GM18951 (cell line): Measurements from ENCODE around the gene TEKT1.
"Not testable (repeated sequence)": the region's sequence is repeated elsewhere in the genome, so short reads cannot be mapped to it uniquely, and the experiment has no call there.

Source experiments
- POLR2A ChIP-seq: IDR thresholded peaks from 4 replicates; pipeline ENCODE4 v1.6.1; 2011; ENCODE audit warnings: mild to moderate bottlenecking; ENCODE audit not compliant: insufficient read length, insufficient read depth; ENCODE audit errors: extremely low read depth
- in situ Hi-C: fragments of 300-500 bp; cut with MboI; formaldehyde crosslinking; loops from one replicate; pipeline ENCODE4 v1.12.0; 2022; ENCODE audit warnings: low sequenced_read_pairs, mixed read lengths, inconsistent platforms; ENCODE audit not compliant: unreplicated experiment

Gene TEKT1

DNA sequence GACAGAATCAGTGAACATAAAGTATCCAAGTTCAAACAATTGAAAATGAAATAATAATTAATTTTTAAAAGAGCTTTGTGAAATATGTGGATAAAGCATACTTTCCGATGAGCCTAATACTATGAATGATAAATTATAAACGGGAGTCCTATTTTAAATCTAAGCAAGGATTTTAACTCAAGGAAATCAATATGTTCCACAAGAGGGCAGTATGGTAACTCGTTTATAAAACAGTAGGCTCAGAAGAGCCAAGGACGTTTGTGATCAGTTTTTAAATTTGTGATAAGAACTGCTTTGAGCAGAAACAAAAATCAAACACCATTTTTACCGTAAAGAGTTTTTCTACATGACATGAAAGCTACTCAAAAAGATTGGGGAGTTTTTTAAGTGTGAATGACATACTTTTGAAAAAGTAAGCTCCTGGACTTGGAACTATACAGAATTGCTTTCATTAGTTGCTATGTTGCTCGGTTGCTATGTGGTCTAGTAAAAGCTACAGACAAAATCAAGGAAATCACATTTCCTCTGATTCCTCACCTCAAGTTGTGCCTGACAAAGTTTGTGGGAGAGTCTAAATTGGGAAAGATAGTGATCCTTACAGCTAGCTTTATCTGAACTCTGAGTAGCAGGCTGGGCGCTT lies 11.8 kb upstream of the TEKT1 start:
- in situ Hi-C loops, result no loop called here
- no peak for TF ChIP-seq POLR2A

DNA sequence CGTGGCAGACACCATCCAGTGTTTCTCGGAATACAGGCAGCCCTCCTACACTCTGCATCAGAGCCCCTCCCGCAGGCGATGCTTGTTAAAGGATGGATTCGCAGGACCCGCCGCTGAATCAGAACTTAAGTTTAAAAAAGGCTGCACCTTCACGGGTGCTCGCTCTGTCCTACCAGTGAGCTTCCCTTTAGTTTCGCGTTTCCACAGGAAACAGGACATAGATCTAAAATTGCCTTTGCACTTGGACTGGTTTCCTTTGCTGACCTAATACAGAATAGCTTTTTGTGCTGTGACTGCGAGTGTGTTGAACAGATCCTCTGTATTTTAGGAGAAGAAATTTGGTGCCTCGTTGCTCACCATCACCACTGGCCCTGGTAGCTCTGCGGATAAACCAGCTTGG lies 10.2 kb upstream of the TEKT1 start:
- in situ Hi-C loops, result not testable (repeated sequence)

DNA sequence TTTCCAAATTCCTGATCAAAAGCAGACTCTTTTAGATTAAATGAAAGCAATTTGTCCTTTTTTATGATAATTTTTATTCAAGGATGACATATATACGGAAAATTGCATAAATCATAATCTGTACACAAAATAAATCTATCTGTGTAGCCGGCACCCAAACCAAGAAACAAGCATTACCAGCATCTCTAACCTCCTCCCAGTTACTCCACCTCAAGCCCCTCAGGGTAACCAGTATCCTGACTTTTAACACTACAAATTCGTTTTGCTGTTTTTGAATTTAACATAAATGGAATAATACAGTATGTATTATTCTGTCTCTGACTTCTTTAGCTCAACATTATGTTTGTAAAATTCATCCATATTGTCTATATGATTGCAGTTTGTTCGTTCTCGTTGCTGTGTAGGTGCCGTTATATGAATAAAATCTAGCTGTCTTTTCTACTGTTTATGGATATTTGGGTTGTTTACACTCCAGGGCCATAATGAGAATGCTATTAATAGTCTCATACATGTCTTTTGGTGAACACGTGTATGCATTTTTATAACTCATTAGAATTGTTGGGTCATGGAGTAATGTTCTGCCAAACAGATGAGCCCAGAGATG lies 1.0 kb downstream of the TEKT1 start:
- no peak for TF ChIP-seq POLR2A

DNA sequence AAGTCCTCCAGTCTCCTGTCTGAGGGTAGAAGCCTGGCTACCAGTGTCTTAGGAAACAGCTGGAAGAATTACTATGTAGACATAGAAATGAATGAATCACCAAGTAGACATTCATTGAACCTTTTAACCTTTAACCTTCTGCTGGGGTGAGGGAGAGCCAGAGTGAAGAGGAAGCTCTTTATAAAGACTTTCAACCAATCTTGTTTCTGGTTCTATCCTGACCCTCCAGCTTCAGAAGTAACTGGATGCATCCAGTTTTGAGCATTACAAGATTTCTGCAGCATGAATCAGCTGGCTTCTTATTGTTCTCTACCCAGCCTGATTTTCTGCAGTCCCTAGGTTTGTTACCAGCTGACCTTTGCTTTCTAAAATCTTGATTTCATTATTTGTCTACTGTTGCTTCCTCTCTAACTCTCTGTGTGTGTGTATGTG lies 8.5 kb downstream of the TEKT1 start:
- in situ Hi-C loops, result no loop called here
- no peak for TF ChIP-seq POLR2A

More for the DNA sequence above, 1.0 kb downstream of the TEKT1 start:
- in situ Hi-C loops, result no loop called here

DNA sequence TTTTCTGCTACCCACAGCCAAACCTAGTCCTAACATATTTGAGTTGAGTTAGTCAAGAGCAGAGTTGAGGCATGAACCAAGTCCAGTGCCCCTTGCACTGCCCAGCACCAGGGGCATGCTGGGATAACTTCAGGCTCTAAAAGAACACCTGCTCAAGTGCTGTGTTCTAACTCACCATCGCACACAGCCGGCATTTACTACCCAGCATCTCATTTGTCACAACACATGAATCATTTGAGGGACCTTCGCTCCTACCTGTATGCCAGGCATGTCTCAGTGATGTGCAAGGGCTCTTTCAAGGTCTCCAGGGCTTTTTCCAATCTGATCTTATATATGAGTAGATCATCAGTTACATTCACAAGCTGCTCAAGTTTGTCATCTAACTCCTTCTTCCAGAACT lies 12.6 kb downstream of the TEKT1 start:
- in situ Hi-C loops, result no loop called here
- TF ChIP-seq POLR2A, result no peak

DNA sequence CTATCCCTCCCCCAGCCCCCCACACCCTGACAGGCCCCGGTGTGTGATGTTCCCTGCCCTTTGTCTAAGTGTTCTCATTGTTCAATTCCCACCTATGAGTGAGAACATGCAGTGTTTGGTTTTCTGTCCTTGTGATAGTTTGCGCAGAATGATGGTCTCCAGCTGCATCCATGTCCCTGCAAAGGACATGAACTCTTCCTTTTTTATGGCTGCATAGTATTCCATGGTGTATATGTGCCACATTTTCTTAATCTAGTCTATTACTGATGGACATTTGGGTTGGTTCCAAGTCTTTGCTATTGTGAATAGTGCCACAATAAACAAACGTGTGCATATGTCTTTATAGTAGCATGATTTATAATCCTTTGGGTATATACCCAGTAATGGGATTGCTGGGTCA lies 15.2 kb downstream of the TEKT1 start:
- in situ Hi-C loops, result not testable (repeated sequence)

DNA sequence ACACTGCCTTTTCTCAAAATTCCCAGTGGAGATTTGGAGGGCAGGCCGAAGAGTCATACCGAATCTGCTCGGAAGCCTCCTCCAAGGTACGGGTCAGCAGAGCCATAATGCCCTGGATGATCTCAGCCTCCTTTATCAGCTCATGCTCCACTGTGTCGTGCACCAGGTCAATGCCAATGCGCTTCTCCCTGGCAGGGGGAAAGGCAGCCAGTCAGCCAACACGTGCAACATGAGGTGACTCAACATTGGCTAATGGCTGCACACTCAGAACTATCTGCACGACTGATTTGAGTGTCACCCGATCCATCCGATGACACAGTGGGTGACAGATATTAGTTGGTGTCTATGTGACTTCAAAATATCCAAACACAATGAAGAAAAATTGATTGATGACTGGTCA lies 15.8 kb downstream of the TEKT1 start:
- no peak for TF ChIP-seq POLR2A
- in situ Hi-C loops, result no loop called here

DNA sequence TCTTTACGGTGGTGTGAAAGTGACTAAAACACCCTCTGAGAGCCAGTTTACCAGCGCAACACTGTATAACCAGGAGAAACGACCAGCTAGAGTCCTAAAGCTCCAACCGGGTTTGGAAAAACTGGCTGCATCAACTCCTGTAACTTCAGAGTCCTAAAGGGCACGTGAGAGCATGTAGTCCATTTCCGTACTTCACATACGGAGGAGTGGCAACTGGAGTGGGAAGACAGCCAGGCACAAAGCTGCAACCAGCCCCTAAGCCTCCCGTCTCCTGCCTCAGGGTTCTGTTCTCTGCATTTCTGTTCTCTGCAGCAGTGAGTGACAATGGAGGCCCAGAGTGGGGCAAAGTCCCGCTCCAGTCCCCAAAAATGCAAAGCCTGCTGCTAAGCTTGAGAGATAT lies 19.2 kb downstream of the TEKT1 start:
- TF ChIP-seq POLR2A, result no peak
- in situ Hi-C loops, result no loop called here

DNA sequence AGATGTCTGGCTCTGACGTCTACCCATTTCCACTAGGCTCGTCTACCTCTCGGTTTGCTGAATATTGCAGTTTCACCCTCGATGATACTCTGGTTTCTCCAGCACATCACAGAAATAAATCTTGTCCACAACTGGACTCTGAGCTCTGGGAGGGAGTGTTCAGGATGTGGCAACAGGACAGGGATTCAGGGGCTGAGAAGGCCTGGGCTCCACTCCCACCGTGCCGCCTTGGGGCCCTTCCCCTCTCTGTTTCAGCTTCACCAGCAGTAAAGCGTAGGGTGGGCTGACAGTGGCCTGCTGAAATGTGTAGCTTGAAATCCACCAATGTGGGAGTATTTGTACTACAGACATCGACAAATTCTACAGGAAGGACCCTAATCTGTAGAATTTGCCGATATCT lies 20.0 kb downstream of the TEKT1 start:
- TF ChIP-seq POLR2A, result no peak

DNA sequence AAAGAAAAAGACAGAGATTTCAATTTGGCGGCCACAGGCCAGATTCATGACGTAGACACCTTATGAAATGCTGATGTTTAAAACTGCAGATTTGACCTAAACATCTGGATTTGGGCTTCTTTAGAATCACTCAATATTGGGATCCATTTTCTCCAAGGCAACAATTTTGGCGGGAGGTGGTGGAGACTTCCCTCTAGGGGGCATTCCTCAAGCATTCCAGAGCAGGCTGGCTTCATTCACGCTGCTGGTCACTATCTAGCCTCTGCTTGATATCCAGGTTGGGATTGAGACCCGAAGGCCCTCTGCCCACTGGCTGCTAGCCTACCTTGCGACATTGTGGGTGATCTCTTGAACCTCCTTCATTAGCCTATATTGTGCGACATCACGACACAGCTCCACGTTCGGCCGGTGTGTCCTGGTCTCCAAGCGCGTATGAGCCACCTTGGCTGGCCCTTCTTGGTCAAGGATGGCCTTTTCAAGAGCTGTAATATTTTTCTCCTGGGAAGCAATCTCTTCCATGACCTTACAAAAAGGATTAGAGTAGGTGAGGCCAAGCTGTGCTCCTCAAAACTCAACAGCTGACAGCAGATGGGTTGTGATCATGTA lies 31.0 kb downstream of the TEKT1 start:
- TF ChIP-seq POLR2A, result no peak
- in situ Hi-C loops, result no loop called here

More for the DNA sequence above, 20.0 kb downstream of the TEKT1 start:
- in situ Hi-C loops, result no loop called here

DNA sequence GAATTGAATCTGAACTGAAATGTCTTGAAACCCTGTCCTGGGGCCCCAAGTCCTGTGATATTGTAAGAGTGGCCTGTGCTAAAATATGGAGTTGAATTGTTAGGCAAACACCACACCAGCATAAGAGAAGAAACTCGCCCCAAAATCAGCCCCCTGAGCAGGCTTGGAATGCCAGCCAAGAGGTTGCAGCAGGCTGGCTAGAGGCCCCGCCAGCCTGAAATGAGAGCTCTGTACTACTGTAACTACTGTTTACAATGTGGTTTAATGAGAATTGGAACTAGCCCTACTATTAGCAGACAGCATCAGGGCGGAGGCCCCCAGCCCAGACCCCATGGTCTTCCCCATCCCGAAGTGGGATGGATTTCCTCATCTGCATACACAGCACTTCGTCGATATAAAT lies 31.8 kb downstream of the TEKT1 start:
- in situ Hi-C loops, result no loop called here
- no peak for TF ChIP-seq POLR2A

DNA sequence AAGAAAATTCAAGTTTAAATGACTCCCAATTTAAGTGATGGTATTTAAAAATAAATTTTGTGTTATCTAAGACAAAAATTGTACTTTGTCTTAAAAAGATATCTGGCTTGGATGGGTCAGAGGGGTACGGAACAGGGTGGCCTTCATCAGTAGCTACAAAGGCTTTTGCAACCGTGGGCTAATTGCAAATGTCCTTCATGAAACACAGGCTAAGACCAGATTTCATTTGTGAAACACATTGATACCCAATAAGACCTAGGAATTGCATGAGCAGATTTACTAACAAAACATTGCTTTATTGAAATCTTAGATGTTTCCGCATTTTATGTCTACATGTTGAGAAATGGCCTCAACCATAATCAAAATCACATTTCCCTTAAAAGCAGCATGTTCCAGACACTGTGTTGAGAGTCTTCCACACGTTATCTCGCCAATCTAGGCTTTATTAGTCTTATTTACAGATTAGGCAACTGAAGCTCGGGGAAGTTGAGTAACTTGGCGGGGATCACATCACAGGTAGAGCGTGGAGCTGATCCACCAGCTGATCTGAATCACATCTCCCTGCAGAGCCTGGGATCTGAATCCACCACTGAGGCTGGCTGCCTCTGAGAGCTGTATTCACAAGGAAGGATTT lies 33.7 kb downstream of the TEKT1 start:
- TF ChIP-seq POLR2A, result no peak
- in situ Hi-C loops, result no loop called here

DNA sequence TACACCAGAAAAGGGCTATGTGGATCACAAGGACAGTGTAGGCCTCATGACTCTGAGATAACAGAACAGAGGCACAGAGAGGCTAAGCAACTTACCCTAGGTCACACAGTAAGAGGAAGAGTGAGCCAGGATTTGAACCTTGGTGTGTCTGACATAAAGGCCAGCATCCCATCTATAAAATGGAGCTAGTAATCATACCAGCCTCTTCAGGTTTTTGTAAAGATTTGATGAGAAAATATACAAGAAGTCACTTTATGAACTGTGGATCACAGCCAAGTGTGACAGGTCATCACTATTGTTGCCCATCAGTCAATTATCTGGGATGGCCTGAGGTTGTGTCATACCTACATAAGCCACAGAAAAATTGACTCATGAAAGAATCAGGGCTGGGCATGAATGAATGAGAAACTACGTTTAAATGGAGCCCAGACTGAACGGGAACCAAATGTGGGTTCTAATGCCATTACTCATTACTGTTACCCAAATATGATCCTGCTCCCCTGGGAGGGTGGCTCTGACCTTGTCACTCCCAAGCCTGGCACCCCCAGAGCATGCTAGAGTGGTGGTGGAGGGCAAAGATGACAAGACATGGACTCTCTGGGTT lies 34.5 kb downstream of the TEKT1 start:
- TF ChIP-seq POLR2A, result no peak
- in situ Hi-C loops, result no loop called here
